GM12891 (cell line): ENCODE data around the gene FOXK1.

Experiments used
- DNase-seq: peaks from one replicate; pipeline ENCODE4 v3.0.0; 2011; ENCODE audit warnings: low spot score; ENCODE audit not compliant: insufficient read length
- FAIRE-seq: peaks from 2 replicates; lab custom pipeline; 2011; peaks lifted over from hg19 to GRCh38; lab: Jason Lieb, UNC
- PAX5 ChIP-seq: IDR thresholded peaks from 2 replicates; pipeline ENCODE4 v1.6.1; 2011; ENCODE audit warnings: low read length, moderate library complexity, mild to moderate bottlenecking; ENCODE audit not compliant: insufficient read depth, severe bottlenecking
- POLR2A ChIP-seq: IDR thresholded peaks from 2 replicates; pipeline ENCODE4 v1.6.1; 2011; ENCODE audit warnings: low read depth, low read length, control low read depth
- POLR2AphosphoS5 ChIP-seq: IDR thresholded peaks from 2 replicates; pipeline ENCODE4 v1.6.1; 2011; ENCODE audit warnings: low read depth, low read length, control low read depth
- POU2F2 ChIP-seq: IDR thresholded peaks from 2 replicates; pipeline ENCODE4 v1.6.1; 2011; ENCODE audit warnings: low read depth, mild to moderate bottlenecking, control low read depth, low read length, moderate library complexity
- SPI1 ChIP-seq: IDR thresholded peaks from 2 replicates; pipeline ENCODE4 v1.6.1; 2011; ENCODE audit warnings: low read depth, low read length, control low read depth
- TAF1 ChIP-seq: IDR thresholded peaks from 2 replicates; pipeline ENCODE4 v1.6.1; 2011; ENCODE audit warnings: low read depth, low read length, control low read depth

Gene FOXK1

DNA sequence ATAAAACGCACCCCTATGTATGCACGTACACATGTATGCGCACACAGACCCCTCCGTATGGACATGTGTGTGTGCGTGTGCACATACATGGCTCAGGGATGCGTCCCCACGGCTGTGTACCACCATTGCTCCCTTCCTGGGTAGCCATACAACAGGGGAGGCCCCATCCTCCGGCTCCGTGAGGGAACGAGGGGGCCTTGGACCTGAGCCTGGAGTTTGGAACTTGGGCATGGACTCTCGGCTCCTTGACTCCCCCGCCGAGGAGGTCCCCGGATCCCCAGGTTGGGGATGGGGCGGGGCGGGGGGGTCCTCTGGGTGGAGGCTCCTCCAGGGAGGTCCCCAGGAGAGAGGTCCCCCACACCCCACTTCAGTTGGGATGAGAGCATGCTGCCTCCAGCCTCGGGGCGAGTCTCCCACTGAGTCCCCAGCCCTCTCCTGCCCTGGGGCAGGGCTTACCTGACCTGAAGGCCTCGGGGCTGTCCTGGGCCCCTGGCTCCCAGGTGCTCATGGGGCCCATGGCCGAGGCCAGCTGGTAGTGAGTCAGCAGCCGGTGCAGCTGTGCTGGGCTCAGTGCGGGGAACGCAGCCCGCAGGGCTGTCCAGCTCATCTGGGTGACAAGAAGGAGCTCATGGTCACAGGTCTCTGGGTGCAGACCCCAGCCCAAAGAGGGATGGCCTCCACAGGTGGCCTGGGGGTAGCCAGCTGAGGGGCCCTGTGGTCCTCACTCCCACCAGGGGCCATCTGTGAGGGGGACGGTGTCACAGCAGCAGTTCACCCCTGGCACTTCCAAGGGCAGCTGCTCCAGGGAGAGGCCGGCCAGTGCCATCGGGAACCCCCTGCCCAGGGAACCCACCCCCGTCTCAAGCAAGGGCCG, 123.3 kb downstream of the FOXK1 start:
- DNase-seq = no peak
- no peak for FAIRE-seq

GRCh38 chr7:4805984-4806300, 123.8 kb downstream of the FOXK1 start:
- no peak for TF ChIP-seq PAX5
- TF ChIP-seq POLR2A = no peak
- TF ChIP-seq POU2F2 = no peak
- no peak for TF ChIP-seq POLR2AphosphoS5
- no peak for FAIRE-seq
- DNase-seq = no peak

More for the DNA sequence above, 123.3 kb downstream of the FOXK1 start:
- TF ChIP-seq POU2F2 (no peak), PAX5 (no peak), SPI1 (no peak), POLR2AphosphoS5 (no peak), POLR2A (no peak), TAF1 (no peak)

DNA sequence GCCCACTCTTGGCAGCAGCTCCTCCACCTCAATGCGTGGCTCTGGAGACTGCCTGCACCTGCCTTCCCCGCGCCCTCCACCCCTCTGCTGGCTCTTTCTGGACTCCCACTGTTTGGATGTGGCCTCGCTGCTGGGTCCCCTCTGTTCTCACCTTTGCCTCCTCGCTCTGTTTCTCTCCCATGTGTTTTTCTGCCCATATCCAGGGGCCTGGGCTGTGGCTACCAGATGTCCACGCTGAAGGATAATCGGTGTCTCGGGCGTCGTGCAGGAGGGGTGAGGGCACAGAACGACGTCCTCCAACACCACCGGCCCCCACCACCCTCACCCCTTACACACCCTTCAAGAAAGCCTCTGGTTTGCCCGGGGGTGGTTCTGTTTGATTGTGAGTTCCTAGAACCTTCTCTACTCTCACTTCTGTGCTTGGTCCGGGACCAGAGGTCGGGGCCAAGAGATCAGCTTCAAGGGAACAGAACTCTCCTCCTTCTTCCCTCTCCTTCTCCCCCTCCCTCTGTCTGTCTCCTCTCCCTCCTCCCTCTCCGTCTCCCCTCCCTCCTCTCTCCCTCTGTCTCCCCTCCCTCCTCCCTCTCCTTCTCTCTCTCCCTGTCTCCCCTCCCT, 125.0 kb downstream of the FOXK1 start:
- FAIRE-seq = no peak
- DNase-seq = no peak
- no peak for TF ChIP-seq TAF1
- no peak for TF ChIP-seq POLR2A
- TF ChIP-seq SPI1 = no peak
- TF ChIP-seq POU2F2 = no peak
- TF ChIP-seq PAX5 = no peak
- no peak for TF ChIP-seq POLR2AphosphoS5

DNA sequence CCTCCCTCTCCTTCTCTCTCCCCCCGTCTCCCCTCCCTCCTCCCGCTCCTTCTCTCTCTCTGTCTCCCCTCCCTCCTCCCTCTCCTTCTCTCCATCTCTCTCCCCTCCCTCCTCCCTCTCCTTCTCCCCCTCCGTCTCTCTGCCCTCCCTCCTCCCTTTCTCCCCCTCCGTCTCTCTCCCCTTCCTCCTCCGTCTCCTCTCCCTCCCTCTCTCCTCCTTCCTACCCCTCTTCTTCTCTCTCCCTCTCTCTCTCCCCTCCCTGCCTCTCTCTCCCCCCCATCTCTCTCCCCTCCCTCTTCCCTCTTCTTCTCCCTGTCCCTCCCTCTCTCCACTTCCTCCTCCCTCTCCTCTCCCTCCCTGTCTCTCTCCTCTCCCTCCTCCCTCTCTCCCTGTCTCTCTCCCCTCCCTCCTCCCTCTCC, 125.5 kb downstream of the FOXK1 start:
- TF ChIP-seq TAF1 = no peak
- no peak for TF ChIP-seq SPI1
- no peak for TF ChIP-seq POU2F2
- no peak for TF ChIP-seq PAX5
- TF ChIP-seq POLR2AphosphoS5 = no peak
- TF ChIP-seq POLR2A = no peak
- FAIRE-seq (no peak), DNase-seq (no peak)

DNA sequence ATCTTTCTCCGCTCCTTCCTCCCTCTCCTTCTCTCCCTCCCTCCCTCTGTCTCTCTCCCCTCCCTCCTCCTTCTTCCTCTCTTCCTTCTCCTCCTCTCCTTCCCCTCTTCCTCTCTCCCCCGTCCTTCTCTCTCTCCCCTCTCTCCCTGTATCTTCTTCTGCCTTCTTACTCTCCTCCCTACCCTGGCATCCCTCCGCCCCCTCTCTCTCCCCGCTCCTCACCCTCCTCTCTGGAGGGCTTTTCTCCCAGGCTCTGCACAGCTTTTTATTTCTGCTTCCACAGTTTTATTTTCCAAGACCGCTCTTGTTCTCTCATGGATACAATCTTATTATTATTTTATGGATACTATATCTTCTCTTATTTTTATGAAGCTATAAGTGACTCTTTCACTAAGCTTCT, 125.9 kb downstream of the FOXK1 start:
- no peak for FAIRE-seq

DNA sequence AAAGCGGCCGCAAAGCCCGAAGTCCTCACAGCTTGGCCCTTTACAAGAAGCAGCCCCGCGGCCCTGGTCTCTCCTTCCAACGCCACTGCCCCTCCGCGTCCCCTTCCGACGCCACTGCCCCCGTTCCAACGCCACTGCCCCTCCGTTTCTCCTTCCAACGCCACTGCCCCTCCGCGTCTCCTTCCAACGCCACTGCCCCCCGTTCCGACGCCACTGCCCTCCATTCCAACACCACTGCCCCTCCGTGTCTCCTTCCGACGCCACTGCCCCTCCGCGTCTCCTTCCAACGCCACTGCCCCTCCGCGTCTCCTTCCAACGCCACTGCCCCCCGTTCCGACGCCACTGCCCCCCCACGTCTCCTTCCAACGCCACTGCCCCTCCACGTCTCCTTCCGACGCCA, 126.5 kb downstream of the FOXK1 start:
- TF ChIP-seq POLR2A = no peak
- TF ChIP-seq PAX5 = no peak
- TF ChIP-seq SPI1 = no peak
- no peak for TF ChIP-seq POU2F2
- TF ChIP-seq POLR2AphosphoS5 = no peak
- TF ChIP-seq TAF1 = no peak
- FAIRE-seq = no peak
- DNase-seq = no peak

More for the DNA sequence above, 125.9 kb downstream of the FOXK1 start:
- TF ChIP-seq POU2F2 (no peak), POLR2A (no peak), POLR2AphosphoS5 (no peak), PAX5 (no peak), SPI1 (no peak), TAF1 (no peak)
- no peak for DNase-seq

DNA sequence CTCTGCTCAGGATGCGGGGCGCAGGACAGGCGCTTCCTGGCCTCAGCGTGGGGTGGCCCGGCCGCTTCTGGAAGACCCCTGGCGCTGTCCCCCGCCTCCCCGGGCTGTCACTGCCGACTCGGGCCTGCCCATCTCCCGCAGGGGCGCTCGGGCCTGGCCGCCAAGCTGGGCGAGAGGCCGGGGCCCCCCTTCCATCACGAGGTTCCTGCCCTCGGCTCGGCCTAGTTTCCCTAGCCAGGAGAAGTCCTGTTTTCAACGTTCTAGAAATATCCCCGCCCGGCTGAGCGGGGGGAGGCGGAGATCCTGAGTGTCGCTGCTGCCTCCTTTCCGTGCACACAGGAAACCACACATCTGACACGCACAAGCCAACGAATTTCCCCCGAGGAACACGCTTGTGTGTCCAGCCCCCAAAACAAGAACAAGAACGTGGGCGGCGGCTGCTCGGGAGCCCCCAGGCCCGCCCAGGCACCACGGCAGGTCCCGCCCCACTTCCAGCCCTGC, 127.0 kb downstream of the FOXK1 start:
- FAIRE-seq (peak; percentile 41), DNase-seq (no peak)
- TF ChIP-seq TAF1 (no peak), POU2F2 (no peak), POLR2AphosphoS5 (no peak), POLR2A (no peak), PAX5 (no peak), SPI1 (no peak)

GRCh38 chr7:4809666-4810065, 127.6 kb downstream of the FOXK1 start:
- DNase-seq = no peak
- no peak for FAIRE-seq
- TF ChIP-seq SPI1 = no peak

DNA sequence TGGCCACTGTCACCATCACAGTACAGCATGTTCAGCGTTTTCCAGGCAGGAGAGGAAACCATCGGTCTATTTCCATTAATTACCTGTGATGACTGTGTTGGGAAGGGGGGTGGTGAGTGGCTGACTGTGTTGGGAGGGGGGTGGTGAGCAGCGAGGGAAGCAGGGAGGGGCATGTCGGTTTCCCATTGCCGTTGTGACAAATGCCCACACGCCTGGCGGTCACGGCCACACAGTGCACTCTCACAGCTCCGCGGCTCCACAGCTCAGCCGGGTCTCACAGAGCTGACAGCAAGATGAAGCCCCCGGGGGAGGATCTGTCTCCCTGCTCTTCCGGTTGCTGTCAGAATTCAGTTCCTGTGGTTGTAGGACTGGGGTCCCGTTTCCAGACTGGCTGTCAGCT, 132.3 kb downstream of the FOXK1 start:
- DNase-seq (no peak), FAIRE-seq (no peak)
- TF ChIP-seq POLR2AphosphoS5 (no peak), PAX5 (no peak), SPI1 (no peak), POLR2A (no peak), TAF1 (no peak), POU2F2 (no peak)

DNA sequence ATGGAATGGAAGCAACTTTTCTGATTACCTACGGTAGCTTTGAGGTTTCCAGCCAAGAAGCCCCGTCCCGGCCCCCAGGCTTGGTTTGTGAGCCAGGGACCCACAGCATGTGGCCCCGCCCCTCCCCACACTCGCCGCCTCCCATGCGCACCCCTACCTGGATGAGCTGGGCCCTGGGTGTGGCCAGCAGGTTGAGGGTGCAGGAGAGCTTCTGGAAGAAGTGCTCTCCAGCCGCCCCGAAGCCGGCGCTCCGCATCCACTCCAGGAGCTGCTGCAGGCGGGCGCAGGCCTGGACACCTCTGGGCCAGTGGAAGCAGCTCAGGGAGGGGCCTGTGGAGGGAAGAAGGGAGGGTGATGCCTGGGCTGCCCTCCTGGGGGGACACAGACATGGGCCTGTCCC, 133.0 kb downstream of the FOXK1 start:
- FAIRE-seq = no peak

More for the DNA sequence above, 133.0 kb downstream of the FOXK1 start:
- TF ChIP-seq POLR2AphosphoS5 (no peak), SPI1 (no peak)
- DNase-seq = no peak
